H1 (cell line): ENCODE results near the gene TAS2R31. TPM values are rescaled to one million over a fixed set of nuclear protein-coding genes. Genes with fewer than 3 reads are reported as not detected.

ENCODE experiments used
- CTCF ChIA-PET: fragments of 300-600 bp; sonication (Branson Sonifier 250); formaldehyde crosslinking; loops from one replicate; lab custom pipeline; 2021; ENCODE audit not compliant: partially characterized antibody; lab: Charles Lee
- POLR2A ChIA-PET: fragments of 300-600 bp; sonication (Branson Sonifier 250); formaldehyde crosslinking; loops from one replicate; lab custom pipeline; 2021; ENCODE audit warnings: inconsistent platforms; ENCODE audit not compliant: partially characterized antibody; lab: Charles Lee
- DNase-seq, 2 experiments: peaks; one replicate each; pipeline versions ENCODE4 v3.0.0 to v3.0.0-alpha.2; 2010 to 2022; ENCODE audit warnings: low spot score in 2 of 2, low read depth in 1 of 2, mixed read lengths in 1 of 2
- FAIRE-seq: peaks from 2 replicates; lab custom pipeline; 2011; peaks lifted over from hg19 to GRCh38; lab: Jason Lieb, UNC
- H2AFZ ChIP-seq: 2 replicates; pipeline ENCODE4 v1.8.1; 2012; ENCODE audit warnings: low read length, inconsistent platforms
- H2AK5ac ChIP-seq: 2 replicates; pipeline ENCODE4 v1.6.1; 2013; ENCODE audit warnings: low read depth, low read length
- H2BK120ac ChIP-seq: replicated peaks from 2 replicates; pipeline ENCODE3; 2013; ENCODE audit warnings: low read depth, low read length, inconsistent platforms
- H2BK12ac ChIP-seq: 2 replicates; pipeline ENCODE4 v1.6.1; 2013; ENCODE audit warnings: low read depth, low read length
- H2BK15ac ChIP-seq: 2 replicates; pipeline ENCODE4 v1.6.1; 2013; ENCODE audit warnings: low read length
- H2BK20ac ChIP-seq: 2 replicates; pipeline ENCODE4 v1.6.1; 2013; ENCODE audit warnings: low read length
- H2BK5ac ChIP-seq: 2 replicates; pipeline ENCODE4 v1.6.1; 2013; ENCODE audit warnings: low read depth, low read length
- H3K14ac ChIP-seq: 2 replicates; pipeline ENCODE4 v1.6.1; 2013; ENCODE audit warnings: inconsistent platforms; ENCODE audit not compliant: insufficient read length
- H3K18ac ChIP-seq: 2 replicates; pipeline ENCODE4 v1.6.1; 2013; ENCODE audit warnings: low read length; ENCODE audit errors: extremely low read depth
- H3K23ac ChIP-seq: 2 replicates; pipeline ENCODE4 v1.6.1; 2013; ENCODE audit warnings: inconsistent platforms; ENCODE audit not compliant: insufficient read length
- H3K23me2 ChIP-seq: 2 replicates; pipeline ENCODE4 v1.6.1; 2013; ENCODE audit warnings: low read depth, low read length
- H3K27ac ChIP-seq: 2 replicates; pipeline ENCODE4 v1.6.1; 2011; ENCODE audit warnings: low read depth, low read length, inconsistent platforms
- H3K27me3 ChIP-seq, 4 experiments: replicated peaks in 1 of 4; 1 replicate in 1 of 4; 2 replicates in 3 of 4; pipeline versions ENCODE4 v1.6.1 to v1.8.1; 2011 to 2013; ENCODE audit warnings: low read length in 3 of 4, mild to moderate bottlenecking in 3 of 4, inconsistent platforms in 2 of 4, mixed read lengths in 2 of 4, moderate library complexity in 1 of 4; ENCODE audit not compliant: control insufficient read depth in 3 of 4, insufficient read depth in 3 of 4; ENCODE audit errors: extremely low read depth in 1 of 4
- H3K36me3 ChIP-seq, 4 experiments: 2 replicates each; pipeline versions ENCODE4 v1.6.1 to v1.8.1; 2011 to 2013; ENCODE audit warnings: mild to moderate bottlenecking in 4 of 4, low read length in 3 of 4, moderate library complexity in 2 of 4, control low read depth in 1 of 4, inconsistent platforms in 1 of 4; ENCODE audit not compliant: insufficient read depth in 4 of 4, control insufficient read depth in 2 of 4
- H3K4ac ChIP-seq: replicated peaks from 2 replicates; pipeline ENCODE3; 2013; ENCODE audit warnings: low read length, low read depth, mixed read lengths, inconsistent platforms; ENCODE audit not compliant: insufficient read length
- H3K4me1 ChIP-seq, 4 experiments: replicated peaks in 1 of 4; 1 replicate in 1 of 4; 2 replicates in 3 of 4; pipeline versions ENCODE4 v1.6.1 to v1.8.1; 2011 to 2013; ENCODE audit warnings: low read length in 3 of 4, inconsistent platforms in 2 of 4, mixed read lengths in 1 of 4; ENCODE audit not compliant: insufficient read depth in 4 of 4, control insufficient read depth in 3 of 4
- H3K4me2 ChIP-seq, 2 experiments: 2 replicates each; pipeline versions ENCODE4 v1.6.1 to v1.8.1; 2011 to 2013; ENCODE audit warnings: low read depth in 2 of 2, low read length in 2 of 2, control low read depth in 1 of 2, inconsistent platforms in 1 of 2, mild to moderate bottlenecking in 1 of 2; ENCODE audit not compliant: insufficient read depth in 1 of 2
- H3K4me3 ChIP-seq, 4 experiments: fragments of 200-600, 300-600 bp in 1 of 4; sonication (generic), shearing (Covaris generic), sonication (Bioruptor Twin) in 1 of 4; 2 replicates each; pipeline versions ENCODE4 v1.5.1 to v1.8.1; 2011 to 2016; ENCODE audit warnings: low read length in 4 of 4, low read depth in 3 of 4, control low read depth in 2 of 4, inconsistent platforms in 2 of 4, mild to moderate bottlenecking in 2 of 4, mixed read lengths in 1 of 4, moderate library complexity in 1 of 4; ENCODE audit not compliant: insufficient read depth in 2 of 4; ENCODE audit errors: extremely low read depth in 1 of 4
- H3K56ac ChIP-seq: replicated peaks from 2 replicates; pipeline ENCODE3; 2013; ENCODE audit warnings: low read depth, mild to moderate bottlenecking, mixed read lengths, low read length, inconsistent platforms; ENCODE audit not compliant: insufficient read length
- H3K79me1 ChIP-seq: 2 replicates; pipeline ENCODE4 v1.6.1; 2013; ENCODE audit warnings: low read depth, low read length, control low read depth
- H3K79me2 ChIP-seq, 2 experiments: 2 replicates each; pipeline versions ENCODE4 v1.6.1 to v1.8.1; 2012 to 2013; ENCODE audit warnings: low read length in 2 of 2, mild to moderate bottlenecking in 2 of 2, inconsistent platforms in 1 of 2; ENCODE audit not compliant: insufficient read depth in 2 of 2, control insufficient read depth in 1 of 2
- H3K9ac ChIP-seq, 4 experiments: replicated peaks in 1 of 4; 1 replicate in 1 of 4; 2 replicates in 3 of 4; pipeline versions ENCODE4 v1.6.1 to v1.8.1; 2011 to 2013; ENCODE audit warnings: low read depth in 3 of 4, low read length in 3 of 4, control low read depth in 2 of 4, mild to moderate bottlenecking in 2 of 4, moderate library complexity in 2 of 4, inconsistent platforms in 1 of 4; ENCODE audit errors: extremely low read depth in 1 of 4
- H3K9me3 ChIP-seq, 2 experiments: 2 replicates each; pipeline versions ENCODE4 v1.6.1 to v1.8.1; 2012 to 2013; ENCODE audit warnings: mild to moderate bottlenecking in 2 of 2, moderate library complexity in 2 of 2, control low read depth in 1 of 2, inconsistent platforms in 1 of 2, low read depth in 1 of 2, low read length in 1 of 2, mixed read lengths in 1 of 2; ENCODE audit not compliant: insufficient read depth in 2 of 2
- H4K20me1 ChIP-seq, 2 experiments: replicated peaks in 1 of 2; 2 replicates each; pipeline versions ENCODE3 to v1.8.1; 2011 to 2013; ENCODE audit warnings: inconsistent platforms in 2 of 2, low read length in 2 of 2, mild to moderate bottlenecking in 1 of 2; ENCODE audit not compliant: insufficient read depth in 2 of 2, control insufficient read depth in 1 of 2
- H4K5ac ChIP-seq: 2 replicates; pipeline ENCODE4 v1.6.1; 2013; ENCODE audit warnings: low read length, low read depth, mixed read lengths, inconsistent platforms; ENCODE audit not compliant: insufficient read length
- H4K8ac ChIP-seq: 2 replicates; pipeline ENCODE4 v1.8.0; 2013; ENCODE audit warnings: mild to moderate bottlenecking, moderate library complexity, low read length, inconsistent platforms; ENCODE audit not compliant: insufficient read depth; ENCODE audit errors: extremely low read depth
- H4K91ac ChIP-seq: replicated peaks from 2 replicates; pipeline ENCODE3; 2013; ENCODE audit warnings: low read length, mixed read lengths, inconsistent platforms; ENCODE audit not compliant: insufficient read length
- ASH2L ChIP-seq: fragments of 200-600, 300-600 bp; sonication (generic); IDR thresholded peaks from one replicate; pipeline ENCODE4 v1.7.1; 2017; ENCODE audit warnings: low read length
- CBX5 ChIP-seq: fragments of 300-800, 300-1000 bp; sonication (generic); IDR thresholded peaks from 2 replicates; pipeline ENCODE4 v1.7.1; 2016; ENCODE audit warnings: antibody characterized with exemption, low read length, low read depth
- CHD2 ChIP-seq: IDR thresholded peaks from 2 replicates; pipeline ENCODE4 v1.6.1; 2012; ENCODE audit warnings: low read length, improper control_type of control experiment
- E2F6 ChIP-seq: IDR thresholded peaks from 2 replicates; pipeline ENCODE4 v1.6.1; 2012; ENCODE audit warnings: inconsistent platforms
- KDM1A ChIP-seq: fragments of 200-600, 300-600 bp; sonication (generic); IDR thresholded peaks from 2 replicates; pipeline ENCODE4 v1.7.1; 2016; ENCODE audit warnings: mild to moderate bottlenecking, low read length, borderline replicate concordance
- KDM5A ChIP-seq: fragments of 200-600 bp; IDR thresholded peaks from 2 replicates; pipeline ENCODE4 v1.7.1; 2012; ENCODE audit warnings: mild to moderate bottlenecking, low read length, inconsistent platforms, mixed read lengths
- PHF8 ChIP-seq: fragments of 200-600 bp; sonication (generic); conservative IDR thresholded peaks from 2 replicates; pipeline ENCODE4 v1.7.1; 2012; ENCODE audit warnings: low read depth, mild to moderate bottlenecking, inconsistent platforms, low read length, moderate library complexity
- SIX5 ChIP-seq: IDR thresholded peaks from 2 replicates; pipeline ENCODE4 v1.6.1; 2011; ENCODE audit warnings: mild to moderate bottlenecking, low read depth, low read length
- SP4 ChIP-seq: IDR thresholded peaks from 2 replicates; pipeline ENCODE4 v1.6.1; 2012; ENCODE audit warnings: low read length, inconsistent platforms
- SRF ChIP-seq: IDR thresholded peaks from 2 replicates; pipeline ENCODE4 v1.6.1; 2011; ENCODE audit warnings: mild to moderate bottlenecking, low read depth, low read length, moderate library complexity
- TAF7 ChIP-seq: optimal IDR thresholded peaks from 2 replicates; pipeline ENCODE3; 2011; ENCODE audit warnings: low read depth, mild to moderate bottlenecking, inconsistent platforms, low read length, moderate library complexity, borderline replicate concordance
- YY1 ChIP-seq: IDR thresholded peaks from 2 replicates; pipeline ENCODE4 v1.6.1; 2011; ENCODE audit warnings: low read depth, mild to moderate bottlenecking, low read length
- WGBS, 2 experiments: shearing (Covaris generic) in 1 of 2; methylation state at CpG; one replicate each; pipeline versions ENCODE4 v1.1.6 to v1.1.7; 2013 to 2015; ENCODE audit warnings: low lambda C conversion rate in 2 of 2, mixed read lengths in 2 of 2, inconsistent platforms in 1 of 2, low coverage in 1 of 2, missing lambda C conversion rate in 1 of 2; ENCODE audit not compliant: insufficient replicate concordance in 2 of 2, insufficient coverage in 1 of 2, insufficient read length in 1 of 2; ENCODE audit errors: extremely low coverage in 1 of 2, missing lambda C conversion rate in 1 of 2; 5-methylcytosine and 5-hydroxymethylcytosine counted together
- polyA plus RNA-seq, 7 experiments: library from polyadenylated mRNA; depleted of rRNA in 3 of 7; stranded (reverse) in 5 of 7; unstranded in 2 of 7; fragments of >200 nt in 5 of 7; fragments of 200-250 nt in 2 of 7; gene quantifications; 1 replicate in 5 of 7; 2 replicates in 1 of 7; 4 replicates in 1 of 7; pipeline versions ENCODE4 v1.2.1 to v1.2.3, GENCODE V29; 2011 to 2013; ENCODE audit warnings: missing spikeins in 2 of 7, mixed read lengths in 2 of 7
- total RNA-seq: library from RNA; stranded (reverse); fragmentation: NEBNext Ultra II Directional; extraction: Animal tissue kit (Norgen Biotek cat#: 25700); gene quantifications from 2 replicates; pipeline ENCODE4 v1.2.1, GENCODE V29; 2021

TAS2R31 gene
- total and polyA plus RNA-seq, 2 of the 8 experiments (the other 6 are each of a cell fraction or from before 2014, with no cell fraction given) = 0.24 to 1.4 TPM

DNA sequence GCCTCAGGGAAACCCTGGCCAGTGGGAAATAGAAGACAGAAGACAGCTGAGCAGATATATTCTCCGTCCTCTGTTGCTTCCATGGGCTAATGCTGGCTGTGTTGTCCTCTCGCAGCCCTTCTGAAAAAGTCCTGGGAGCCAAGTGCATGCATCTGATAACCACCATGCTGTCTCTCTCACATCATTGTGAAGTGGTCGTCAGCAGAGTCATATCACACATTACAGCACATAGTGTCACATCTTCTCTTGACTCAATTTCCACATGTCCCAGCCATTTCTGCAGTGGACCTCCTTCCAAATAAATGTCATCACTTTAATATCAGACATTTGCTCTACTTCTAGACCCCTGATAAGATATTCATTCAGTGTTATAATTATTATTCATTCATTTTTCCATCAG lies 36.9 kb downstream of the TAS2R31 start:
- H3K4me2 ChIP-seq = no peak overlapping the region
- TF ChIP-seq SRF = no peak
- TF ChIP-seq SIX5 = no peak
- TF ChIP-seq E2F6 = no peak
- TF ChIP-seq CBX5 = no peak
- TF ChIP-seq KDM5A = no peak
- no peak for TF ChIP-seq TAF7
- TF ChIP-seq YY1 = no peak
- TF ChIP-seq KDM1A = no peak
- no peak for TF ChIP-seq CHD2
- TF ChIP-seq SP4 = no peak
- no peak for TF ChIP-seq ASH2L
- TF ChIP-seq PHF8 = no peak
- TF ChIP-seq, all 59 proteins: peak for 0
- Histone ChIP-seq H2AK5ac (no peak overlapping the region), H2BK12ac (no peak overlapping the region), H3K4me3 (no peak overlapping the region), H3K23ac (no peak overlapping the region), H4K8ac (no peak overlapping the region), H3K9me3 (no peaks in the 10 kb centered on the region), H3K36me3 (no peaks in the 10 kb centered on the region), H2BK5ac (no peak overlapping the region), H4K20me1 (peaks cover 0 to 3% of the 10 kb centered on the region in 2 experiments), H4K91ac (no peak overlapping the region), H2BK15ac (no peak overlapping the region), H3K4me1 (no peaks in the 10 kb centered on the region), H3K27me3 (no peaks in the 10 kb centered on the region), H4K5ac (no peak overlapping the region), H3K14ac (no peak overlapping the region), H2BK20ac (no peak overlapping the region), H3K23me2 (no peaks in the 10 kb centered on the region), H3K79me2 (no peaks in the 10 kb centered on the region), H3K18ac (no peak overlapping the region), H2AFZ (no peak overlapping the region), H2BK120ac (no peak overlapping the region), H3K4ac (no peak overlapping the region), H3K79me1 (no peaks in the 10 kb centered on the region), H3K27ac (no peak overlapping the region), H3K56ac (no peak overlapping the region), H3K9ac (no peak overlapping the region)
- 65% methylated on average over 3 of the region's 3 CpGs; no CpG with 5 or more reads in 1 of the 2 experiments for WGBS, 2 experiments
- ChIA-PET CTCF (no interaction called here), POLR2A (no interaction called here)
- DNase-seq (no peak), FAIRE-seq (no peak)
